Measurements from ENCODE around the gene TXN2. TPM values are rescaled to one million over a fixed set of nuclear protein-coding genes. Genes with fewer than 3 reads are reported as not detected.
"Not testable (repeated sequence)": the region's sequence is repeated elsewhere in the genome, so short reads cannot be mapped to it uniquely, and the experiment has no call there.

TXN2 gene
- total RNA-seq, 1 experiment from 2014 or later = 123 TPM

DNA sequence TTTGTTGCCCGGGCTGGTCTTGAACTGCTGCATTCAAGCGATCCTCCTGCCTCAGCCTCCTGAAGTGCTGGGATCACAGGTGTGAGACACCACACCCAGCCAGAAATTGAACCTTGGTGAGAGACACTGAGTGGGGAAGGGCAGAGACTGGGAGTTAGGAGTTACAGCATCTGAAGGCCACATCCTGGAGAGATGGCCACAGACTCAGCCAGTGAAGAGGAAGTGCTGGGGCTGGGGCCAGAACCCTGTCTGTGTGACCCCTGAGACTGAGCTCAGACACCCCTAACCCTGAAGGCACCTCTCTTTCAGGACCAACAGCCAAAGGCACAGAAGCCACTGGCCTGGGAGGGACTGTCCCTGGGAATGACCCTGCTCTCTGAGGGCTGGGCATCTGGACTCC lies 33.8 kb downstream of the TXN2 start:
- H3K27me3 ChIP-seq = no peaks in the 10 kb centered on the region
- H3K4me3 ChIP-seq = no peak overlapping the region
- H3K36me3 ChIP-seq = no peaks in the 10 kb centered on the region
- H3K9me3 ChIP-seq = no peaks in the 10 kb centered on the region
- no peak for DNase-seq

DNA sequence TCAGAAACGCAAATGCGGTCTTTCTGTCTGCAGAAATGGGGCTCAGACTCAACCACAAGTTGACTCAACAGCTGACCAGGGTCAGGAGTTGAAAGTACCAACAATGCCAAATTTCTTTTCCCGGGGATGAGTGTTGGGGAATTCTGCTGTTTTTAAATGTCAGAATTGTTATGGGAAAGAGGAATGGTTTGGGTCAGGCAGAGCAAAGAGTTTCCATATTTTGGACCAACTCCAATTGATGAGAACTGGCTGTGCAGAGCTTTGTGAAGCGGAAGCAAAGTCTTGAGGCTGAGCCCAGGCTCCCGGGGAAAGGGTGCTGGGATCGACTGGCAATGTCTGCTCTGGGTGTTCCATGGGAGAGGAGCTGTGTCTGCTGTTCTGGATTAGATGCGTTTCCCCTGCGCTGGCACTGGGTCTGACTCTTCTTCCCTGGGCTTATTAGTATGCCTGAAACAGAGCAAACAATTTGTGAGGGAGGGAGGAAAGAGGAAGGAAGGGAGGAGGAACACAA lies 36.2 kb downstream of the TXN2 start:
- no peaks in the 10 kb centered on the region for H3K9me3 ChIP-seq
- no peaks in the 10 kb centered on the region for H3K27me3 ChIP-seq
- H3K4me3 ChIP-seq = no peak overlapping the region
- no peaks in the 10 kb centered on the region for H3K36me3 ChIP-seq
- DNase-seq = peak; percentile 86

DNA sequence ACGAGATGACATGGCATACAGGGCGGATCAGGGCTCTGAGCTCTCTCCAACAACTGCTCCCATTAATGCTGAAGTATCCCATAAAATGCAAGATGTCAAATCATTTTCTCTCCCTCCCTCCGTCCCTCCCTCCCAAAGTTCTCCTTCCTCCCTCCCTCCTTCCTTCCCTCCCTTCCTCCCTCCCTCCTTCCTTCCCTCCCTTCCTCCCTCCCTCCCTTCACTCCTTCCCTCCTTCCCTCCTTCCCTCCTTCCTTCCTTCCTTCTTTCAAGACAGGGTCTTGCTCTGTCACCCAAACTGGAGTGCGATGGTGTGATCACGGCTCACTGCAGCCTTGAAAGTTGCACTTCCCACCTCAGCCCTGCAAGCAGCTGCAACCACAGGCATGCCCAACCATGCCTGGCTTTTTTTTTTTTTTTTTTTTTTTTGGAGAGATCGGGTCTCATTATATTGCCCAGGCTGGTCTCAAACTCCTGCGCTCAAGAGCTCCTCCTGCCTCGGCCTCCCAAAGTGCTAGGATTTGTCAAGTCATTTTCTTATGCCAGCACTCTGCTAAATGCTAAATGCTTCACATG lies 38.2 kb downstream of the TXN2 start:
- no peak for DNase-seq
- no peaks in the 10 kb centered on the region for H3K9me3 ChIP-seq

DNA sequence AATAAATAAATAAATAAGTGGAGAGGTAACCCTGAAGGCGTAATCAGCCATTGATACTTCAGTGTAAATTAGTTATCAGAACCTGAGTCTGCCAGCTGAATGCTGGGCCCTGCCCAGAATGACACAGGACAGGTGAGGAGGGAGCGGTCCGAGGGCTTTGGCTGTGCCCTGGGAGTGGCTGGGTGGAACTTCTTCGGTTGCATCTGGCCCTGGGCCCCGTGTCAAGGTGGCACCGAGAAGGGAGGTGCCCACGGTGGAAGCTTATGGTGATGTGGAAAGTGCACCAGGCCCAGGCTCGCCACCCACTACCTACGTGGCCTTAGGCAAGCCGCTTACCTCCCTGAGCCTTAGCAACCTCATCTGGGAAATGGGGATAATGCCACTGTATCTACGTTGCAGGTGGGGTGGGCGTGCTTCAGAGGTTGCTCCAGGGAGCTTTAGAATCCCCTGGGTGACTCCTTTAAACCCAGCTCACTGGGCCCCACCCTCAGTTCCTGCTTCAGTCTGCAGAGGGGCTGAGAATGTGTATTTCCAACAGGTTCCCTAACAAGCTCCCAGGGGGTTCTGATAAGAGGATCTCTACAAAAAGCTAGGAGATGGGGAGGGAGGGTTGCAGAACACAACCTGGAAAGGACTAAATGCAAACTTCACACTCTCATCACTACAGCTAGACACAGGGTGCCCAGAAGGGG lies 38.8 kb downstream of the TXN2 start:
- Histone ChIP-seq H3K4me3 (no peak overlapping the region), H3K36me3 (no peaks in the 10 kb centered on the region), H3K9me3 (no peaks in the 10 kb centered on the region), H3K27me3 (no peaks in the 10 kb centered on the region)
- no peak for DNase-seq

More for the DNA sequence above, 38.2 kb downstream of the TXN2 start:
- Histone ChIP-seq H3K4me3 (no peak overlapping the region), H3K36me3 (no peaks in the 10 kb centered on the region), H3K27me3 (no peaks in the 10 kb centered on the region)

DNA sequence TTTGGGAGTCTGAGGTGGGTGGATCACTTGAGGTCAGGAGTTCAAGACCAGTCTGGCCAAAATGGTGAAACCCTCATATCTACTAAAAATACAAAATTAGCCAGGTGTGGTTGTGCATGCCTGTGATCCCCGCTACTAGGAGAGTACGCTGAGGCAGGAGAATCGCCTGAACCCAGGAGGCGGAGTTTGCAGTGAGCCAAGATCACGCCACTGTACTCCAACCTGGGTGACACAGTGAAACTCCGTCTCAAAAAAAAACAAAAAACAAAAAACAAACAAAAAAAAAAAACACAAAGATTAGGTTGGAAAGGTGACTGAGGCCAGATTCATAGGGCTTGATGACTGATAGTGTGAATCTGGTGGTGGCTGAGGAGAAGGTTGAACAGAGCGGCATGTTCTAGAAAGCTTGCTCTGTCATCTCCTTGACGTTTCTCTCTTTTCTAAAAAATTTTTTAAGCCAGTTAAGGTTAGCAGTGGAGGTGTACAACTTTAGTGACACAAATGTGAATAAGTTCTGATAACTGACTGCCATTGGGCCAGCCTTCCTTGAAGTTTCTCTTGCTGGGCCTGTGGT lies 40.9 kb downstream of the TXN2 start:
- H3K9me3 ChIP-seq = no peaks in the 10 kb centered on the region
- H3K36me3 ChIP-seq = no peaks in the 10 kb centered on the region
- DNase-seq = no peak
- no peaks in the 10 kb centered on the region for H3K27me3 ChIP-seq
- no peak overlapping the region for H3K4me3 ChIP-seq

DNA sequence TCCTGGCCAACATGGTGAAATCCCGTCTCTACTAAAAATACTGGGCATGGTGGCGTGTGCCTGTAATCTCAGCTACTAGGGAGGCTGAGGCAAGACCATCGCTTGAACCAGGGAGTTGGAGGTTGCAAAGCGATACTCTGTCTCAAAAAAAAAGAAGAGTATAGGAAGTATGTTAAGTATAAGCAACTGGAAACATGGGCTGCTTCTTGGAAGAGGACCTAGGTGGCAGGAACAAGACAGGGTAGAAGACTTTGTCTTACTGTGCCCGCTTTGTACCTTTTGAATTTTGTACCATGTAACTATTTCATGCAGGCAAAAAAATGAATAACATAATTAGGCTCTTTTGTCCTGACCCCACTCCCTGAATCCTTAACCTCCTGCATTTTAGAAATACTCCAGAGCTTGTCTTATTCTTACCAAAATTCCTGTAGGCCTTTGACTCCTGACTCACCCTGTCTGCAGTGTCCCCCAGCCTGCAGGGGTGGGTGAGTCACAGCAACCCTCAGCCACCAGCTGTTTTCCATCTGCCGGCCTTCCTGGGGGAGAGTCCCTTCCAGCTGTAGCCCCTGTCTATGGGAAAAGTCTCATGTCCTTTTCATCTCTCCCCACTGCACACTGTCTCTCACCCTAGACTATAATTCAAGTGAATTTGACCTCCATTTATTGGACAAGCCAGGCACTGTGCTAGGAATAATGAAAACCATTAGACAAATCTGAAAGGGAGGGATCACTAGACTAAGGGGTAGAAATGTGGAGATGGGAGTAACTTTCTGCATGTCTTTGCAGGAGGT lies 41.8 kb downstream of the TXN2 start:
- no peaks in the 10 kb centered on the region for H3K27me3 ChIP-seq
- no peaks in the 10 kb centered on the region for H3K36me3 ChIP-seq
- H3K4me3 ChIP-seq = no peak overlapping the region
- peak; percentile 92 for DNase-seq
- no peaks in the 10 kb centered on the region for H3K9me3 ChIP-seq

DNA sequence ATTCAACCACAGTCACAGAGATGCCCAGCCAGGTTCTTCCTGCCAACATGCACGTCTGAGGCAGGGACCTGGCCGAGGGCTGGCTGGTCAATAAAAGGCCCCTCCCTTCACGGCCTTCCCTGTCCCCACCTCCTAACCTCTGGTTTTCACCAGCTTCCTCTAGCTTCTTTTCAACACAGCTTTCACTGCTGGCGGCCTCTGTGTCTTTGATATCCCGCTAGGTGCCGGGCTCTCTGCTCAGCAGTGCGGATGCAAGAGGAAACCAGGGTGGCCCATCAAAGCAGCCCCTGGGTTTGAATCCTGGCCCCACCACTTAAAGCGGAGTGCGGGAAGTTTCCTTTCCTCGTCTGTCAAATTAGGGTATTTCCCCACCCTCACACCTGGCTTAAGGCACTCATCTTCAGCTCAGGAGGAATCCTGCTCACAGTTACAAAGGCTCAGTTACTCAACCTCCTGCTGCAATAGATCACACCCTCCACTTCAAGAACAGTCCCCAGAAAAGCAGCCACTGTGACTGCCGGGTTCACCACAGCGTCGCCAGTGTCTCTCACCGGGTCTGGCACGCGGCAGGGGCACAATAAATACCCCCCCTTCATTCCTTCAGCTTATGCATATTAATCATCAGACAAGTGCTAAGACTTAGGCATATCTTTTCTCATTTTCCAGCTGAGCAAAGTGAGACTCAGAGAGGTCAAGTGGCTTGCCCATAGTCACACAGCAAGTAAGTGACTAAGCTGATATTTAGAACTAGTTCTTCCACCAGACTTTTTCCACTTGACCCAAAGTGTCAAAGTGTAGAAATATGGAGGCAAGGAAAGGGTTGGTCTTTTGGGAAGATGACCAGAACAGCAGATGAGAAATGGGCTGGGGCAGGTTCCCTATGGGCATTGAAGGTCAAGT lies 45.7 kb downstream of the TXN2 start:
- Histone ChIP-seq H3K9me3 (no peaks in the 10 kb centered on the region), H3K27me3 (no peaks in the 10 kb centered on the region), H3K36me3 (no peaks in the 10 kb centered on the region), H3K4me3 (no peak overlapping the region)
- no peak for DNase-seq

DNA sequence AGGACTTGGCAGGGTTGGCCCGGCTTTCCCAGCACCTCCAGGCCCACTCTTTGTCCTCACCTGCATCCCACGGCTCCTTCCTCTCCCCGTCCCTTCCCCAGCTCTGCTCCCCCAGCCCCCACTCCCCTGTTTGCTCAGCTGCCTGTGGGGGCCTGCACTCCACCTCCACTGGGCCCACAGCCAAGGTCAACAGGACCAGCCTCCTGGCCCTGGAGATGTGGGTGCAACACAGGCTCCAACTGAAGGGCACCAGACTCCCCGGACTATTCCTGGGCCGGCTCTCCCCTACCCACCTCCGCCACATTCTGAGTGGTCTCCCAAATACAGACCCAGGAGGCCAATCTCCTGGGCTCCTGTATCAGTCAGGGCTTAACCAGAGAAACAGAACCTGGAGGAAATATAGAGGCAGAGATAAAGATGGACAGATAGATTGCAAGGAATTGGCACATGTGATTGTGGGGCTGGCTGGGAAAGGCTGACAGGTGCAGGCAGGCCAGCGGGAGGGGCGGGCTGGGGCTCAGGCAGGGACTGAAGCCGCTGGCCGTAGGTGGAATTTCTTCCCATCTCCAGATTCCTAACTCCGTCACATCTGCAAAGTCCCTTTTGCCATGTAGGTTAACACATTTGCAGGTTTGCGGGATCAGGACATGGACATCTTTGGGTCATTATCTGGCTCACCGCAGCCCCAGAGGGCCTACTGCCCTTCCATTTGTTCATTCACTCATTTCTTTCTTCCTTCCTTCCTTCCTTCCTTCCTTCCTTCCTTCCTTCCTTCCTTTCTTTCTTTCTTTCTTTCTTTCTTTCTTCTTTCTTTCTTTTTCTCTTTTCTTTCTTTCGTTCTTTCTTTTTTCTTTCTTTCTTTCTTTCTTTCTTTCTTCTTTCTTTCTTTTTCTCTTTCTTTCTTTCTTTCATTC lies 47.9 kb downstream of the TXN2 start:
- no peaks in the 10 kb centered on the region for H3K27me3 ChIP-seq
- DNase-seq = no peak
- no peaks in the 10 kb centered on the region for H3K36me3 ChIP-seq
- H3K9me3 ChIP-seq = no peaks in the 10 kb centered on the region
- H3K4me3 ChIP-seq = no peak overlapping the region

DNA sequence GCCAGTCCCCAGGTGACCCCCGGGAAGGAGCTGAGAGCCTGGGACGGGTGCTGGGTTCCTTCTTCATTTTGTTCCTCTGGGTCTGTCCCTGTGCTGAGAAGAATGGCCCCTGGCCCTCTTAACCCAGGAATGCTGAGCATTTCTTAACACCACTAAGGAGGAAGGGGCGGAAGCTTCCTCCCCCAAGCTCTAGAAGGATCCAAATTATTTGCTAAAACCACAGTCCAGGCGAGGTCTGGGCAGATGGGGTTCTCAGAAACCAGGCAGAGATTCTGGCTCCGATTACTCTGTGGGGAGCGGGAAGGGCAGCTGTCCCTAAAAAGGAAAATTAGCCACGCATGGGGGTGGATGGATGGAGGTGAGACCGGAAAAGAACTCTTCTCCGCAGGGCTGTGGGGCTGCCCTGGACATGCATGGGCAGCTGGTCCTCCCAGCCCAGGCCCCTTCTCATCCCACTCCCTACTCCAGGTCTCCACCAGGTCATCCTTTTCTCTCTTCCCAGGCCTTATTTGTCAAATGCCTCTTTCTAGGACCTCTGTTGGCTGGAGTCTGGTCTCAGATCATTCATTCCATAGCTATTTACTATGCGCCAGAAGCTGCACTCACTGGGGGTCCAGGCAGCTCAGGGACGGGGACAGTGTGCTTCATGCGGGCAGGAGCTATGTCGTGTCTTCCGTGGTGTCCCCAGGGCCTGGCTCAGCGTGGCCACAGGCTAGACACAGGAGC lies 48.7 kb downstream of the TXN2 start:
- Histone ChIP-seq H3K36me3 (no peaks in the 10 kb centered on the region), H3K4me3 (no peak overlapping the region), H3K27me3 (no peaks in the 10 kb centered on the region), H3K9me3 (no peaks in the 10 kb centered on the region)
- no peak for DNase-seq

DNA sequence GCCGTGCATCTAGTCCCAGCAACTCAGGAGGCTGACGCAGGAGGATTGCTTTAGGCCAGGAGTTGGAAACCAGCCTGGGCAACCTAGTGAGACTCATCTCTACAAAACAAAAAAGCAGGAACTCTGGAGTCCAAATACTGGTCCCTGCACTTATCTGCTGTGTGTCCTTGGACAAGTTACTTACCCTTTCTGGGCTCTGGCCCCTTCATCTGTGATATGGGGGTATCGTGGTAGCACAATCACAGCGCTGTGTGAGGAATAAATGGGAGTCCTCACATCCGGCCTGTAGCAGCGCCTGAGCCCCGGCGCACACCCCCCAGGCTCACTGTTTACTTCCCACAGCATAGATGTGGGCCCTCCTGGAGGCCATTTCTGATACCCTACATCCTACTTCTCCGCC lies 49.5 kb downstream of the TXN2 start:
- no peak overlapping the region for H3K4me3 ChIP-seq
- no peak for DNase-seq
- H3K27me3 ChIP-seq = no peaks in the 10 kb centered on the region
- no peaks in the 10 kb centered on the region for H3K9me3 ChIP-seq
- H3K36me3 ChIP-seq = no peaks in the 10 kb centered on the region

DNA sequence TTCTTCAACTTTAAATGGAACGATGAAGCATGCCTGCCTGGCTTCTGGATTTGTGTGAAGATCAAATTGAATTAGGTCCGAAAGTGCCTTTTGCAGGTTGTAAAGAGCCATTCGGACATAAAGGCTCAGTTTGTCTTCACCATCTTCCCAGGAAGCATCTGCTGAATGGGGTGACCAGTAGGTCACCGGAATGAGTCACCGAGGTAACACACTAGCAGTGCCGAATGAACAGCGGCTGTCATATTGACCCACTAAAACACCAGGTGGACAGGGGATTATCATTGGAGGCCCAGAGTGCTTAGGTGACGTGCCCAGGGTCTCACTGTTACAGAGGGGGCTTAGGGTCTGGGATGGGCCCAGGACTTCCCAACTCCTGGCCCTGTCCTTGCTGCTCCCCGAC lies 50.6 kb downstream of the TXN2 start:
- Histone ChIP-seq H3K36me3 (no peaks in the 10 kb centered on the region), H3K9me3 (no peaks in the 10 kb centered on the region), H3K4me3 (no peak overlapping the region), H3K27me3 (no peaks in the 10 kb centered on the region)
- no peak for DNase-seq

DNA sequence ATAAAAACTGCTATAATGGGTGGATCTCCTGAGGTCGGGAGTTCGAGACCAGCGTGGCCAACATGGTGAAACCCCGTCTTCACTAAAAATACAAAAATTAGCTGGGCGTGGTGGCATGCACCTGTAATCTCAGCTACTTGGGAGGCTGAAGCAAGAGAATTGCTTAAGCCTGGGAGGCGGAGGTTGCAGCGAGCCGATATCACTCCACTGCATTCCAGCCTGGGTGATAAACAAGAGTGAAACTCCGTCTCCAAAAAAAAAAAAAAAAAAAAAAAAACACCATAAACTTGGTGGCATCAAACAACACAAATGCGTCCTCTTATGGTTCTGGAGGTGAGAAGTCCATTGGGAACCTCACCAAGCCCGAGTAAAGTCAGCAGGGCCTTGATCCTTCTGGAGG lies 53.5 kb downstream of the TXN2 start:
- H3K9me3 ChIP-seq, DNase-seq, H3K4me3 ChIP-seq, H3K27me3 ChIP-seq, H3K36me3 ChIP-seq: not testable (repeated sequence)

DNA sequence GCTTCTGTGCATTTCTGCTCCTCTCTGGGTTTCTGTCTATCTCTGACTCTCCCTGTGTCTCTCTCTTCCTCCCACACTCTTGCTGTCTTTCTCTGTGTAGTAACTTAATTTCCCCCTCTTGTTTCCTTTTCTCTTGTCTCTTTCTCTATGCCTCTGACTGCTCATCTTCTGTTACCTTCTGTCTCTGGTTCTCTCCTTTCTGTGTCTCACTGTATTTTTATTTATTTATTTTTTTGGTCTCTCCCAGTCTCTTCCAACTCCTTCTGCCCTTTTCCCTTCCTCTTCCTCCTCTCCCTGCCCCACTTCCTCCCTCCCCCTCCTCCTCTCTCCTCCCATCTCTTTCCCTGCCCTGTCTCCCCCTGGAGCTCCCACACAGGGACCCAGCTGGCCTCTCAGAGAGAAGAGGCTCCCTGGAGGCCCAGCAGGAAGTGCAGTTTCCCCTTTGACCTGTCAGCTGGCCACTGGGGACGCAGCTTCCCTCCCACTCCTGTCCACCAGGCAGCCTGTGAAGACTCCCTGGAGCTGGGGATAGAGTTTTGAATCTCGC lies 55.4 kb downstream of the TXN2 start:
- H3K36me3 ChIP-seq = no peaks in the 10 kb centered on the region
- no peaks in the 10 kb centered on the region for H3K27me3 ChIP-seq
- no peaks in the 10 kb centered on the region for H3K9me3 ChIP-seq
- H3K4me3 ChIP-seq = no peak overlapping the region
- peak; percentile 35 for DNase-seq

DNA sequence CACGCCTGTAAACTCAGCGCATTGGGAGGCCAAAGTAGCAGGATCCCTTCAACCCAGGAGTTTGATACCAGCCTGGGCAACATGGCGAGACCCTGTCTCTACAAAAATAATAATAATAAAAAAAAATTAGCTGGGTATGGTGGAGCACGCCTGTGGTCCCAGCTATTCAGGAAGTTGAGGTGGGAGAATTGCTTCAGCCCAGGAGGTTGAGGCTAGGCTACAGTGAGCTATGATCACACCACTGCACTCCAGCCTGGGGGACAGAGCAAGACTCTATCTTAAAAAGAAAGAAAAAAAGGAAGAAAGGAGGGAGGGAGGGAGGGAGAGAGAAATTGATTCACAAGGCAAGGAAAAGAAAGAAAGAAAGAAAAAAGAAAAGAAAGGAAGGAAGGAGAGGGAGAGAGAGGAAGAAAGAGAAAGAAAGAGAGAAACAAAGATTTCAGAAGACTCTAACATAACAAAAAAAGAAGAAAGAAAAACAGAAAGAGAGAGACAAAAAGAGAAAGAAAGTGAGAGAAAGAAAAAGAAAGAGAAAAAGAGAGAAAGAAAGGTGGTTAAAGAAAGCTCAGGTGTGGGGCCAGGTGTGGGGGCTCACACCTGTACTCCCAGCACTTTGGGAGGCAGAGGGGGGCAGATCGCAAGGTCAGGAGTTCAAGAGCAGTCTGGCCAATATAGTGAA lies 56.4 kb downstream of the TXN2 start:
- Histone ChIP-seq H3K9me3 (no peaks in the 10 kb centered on the region), H3K4me3 (no peak overlapping the region), H3K36me3 (no peaks in the 10 kb centered on the region), H3K27me3 (no peaks in the 10 kb centered on the region)
- DNase-seq = no peak
